Esophagus (tissue), 2 donors: Measurements from ENCODE around the gene CSRP1. TPM values are rescaled to one million over a fixed set of nuclear protein-coding genes. Genes with fewer than 3 reads are reported as not detected.

ENCODE experiments used
- H3K27ac ChIP-seq, 2 donors: one replicate each; pipeline ENCODE4 v1.5.1; 2013; ENCODE audit warnings: low read depth in 2 of 2, mild to moderate bottlenecking in 2 of 2, inconsistent platforms in 1 of 2, low read length in 1 of 2, moderate library complexity in 1 of 2
- H3K27me3 ChIP-seq, 2 donors: one replicate each; pipeline ENCODE4 v1.6.1; 2013; ENCODE audit warnings: low read length in 2 of 2, control low read depth in 1 of 2, mild to moderate bottlenecking in 1 of 2; ENCODE audit not compliant: insufficient read depth in 2 of 2, control insufficient read depth in 1 of 2
- H3K36me3 ChIP-seq, 2 donors: one replicate each; pipeline ENCODE4 v1.6.1; 2013; ENCODE audit warnings: low read length in 1 of 2; ENCODE audit not compliant: control insufficient read depth in 2 of 2, insufficient read depth in 2 of 2
- H3K4me1 ChIP-seq, 2 donors: one replicate each; pipeline ENCODE4 v1.6.1; 2013; ENCODE audit warnings: low read length in 1 of 2; ENCODE audit not compliant: control insufficient read depth in 2 of 2, insufficient read depth in 2 of 2
- H3K4me3 ChIP-seq, 2 donors: one replicate each; pipeline ENCODE4 v1.5.1; 2013; ENCODE audit warnings: low read length in 2 of 2, mild to moderate bottlenecking in 2 of 2, low read depth in 1 of 2, moderate library complexity in 1 of 2
- H3K9me3 ChIP-seq, 2 donors: one replicate each; pipeline ENCODE4 v1.6.1; 2013; ENCODE audit warnings: mild to moderate bottlenecking in 2 of 2, low read depth in 1 of 2, low read length in 1 of 2, moderate library complexity in 1 of 2; ENCODE audit not compliant: control insufficient read depth in 2 of 2, insufficient read depth in 1 of 2
- WGBS, 2 donors: extraction: QIAGEN DNeasy Blood & Tissue Kit; methylation state at CpG; one replicate each; pipeline ENCODE4 v1.1.7; 2013; 5-methylcytosine and 5-hydroxymethylcytosine counted together
- polyA plus RNA-seq, 2 donors: library from polyadenylated mRNA; stranded (reverse); fragments of 200-250 nt; gene quantifications; one replicate each; pipeline ENCODE4 v1.2.3, GENCODE V29; 2013
- donor health status: healthy with polysubstance abuse.
- donor health status: Bipolar disorder and iron deficiency.

CSRP1 gene
- polyA plus RNA-seq, 2 donors = 174 to 333 TPM

GRCh38 chr1:201463071-201463552 lies 43.8 kb downstream of the CSRP1 start:
- peak overlapping the region; percentile 99 to 100 for H3K27ac ChIP-seq
- no peaks in the 10 kb centered on the region for H3K9me3 ChIP-seq
- no peaks in the 10 kb centered on the region for H3K27me3 ChIP-seq
- WGBS, 2 donors = 63 to 70% methylated on average over 7 of the region's 7 CpGs
- H3K4me3 ChIP-seq = no peak overlapping the region
- peaks cover 7 to 32% of the 10 kb centered on the region in 2 donors for H3K4me1 ChIP-seq
- H3K36me3 ChIP-seq = peaks cover 0 to 15% of the 10 kb centered on the region in 2 donors

DNA sequence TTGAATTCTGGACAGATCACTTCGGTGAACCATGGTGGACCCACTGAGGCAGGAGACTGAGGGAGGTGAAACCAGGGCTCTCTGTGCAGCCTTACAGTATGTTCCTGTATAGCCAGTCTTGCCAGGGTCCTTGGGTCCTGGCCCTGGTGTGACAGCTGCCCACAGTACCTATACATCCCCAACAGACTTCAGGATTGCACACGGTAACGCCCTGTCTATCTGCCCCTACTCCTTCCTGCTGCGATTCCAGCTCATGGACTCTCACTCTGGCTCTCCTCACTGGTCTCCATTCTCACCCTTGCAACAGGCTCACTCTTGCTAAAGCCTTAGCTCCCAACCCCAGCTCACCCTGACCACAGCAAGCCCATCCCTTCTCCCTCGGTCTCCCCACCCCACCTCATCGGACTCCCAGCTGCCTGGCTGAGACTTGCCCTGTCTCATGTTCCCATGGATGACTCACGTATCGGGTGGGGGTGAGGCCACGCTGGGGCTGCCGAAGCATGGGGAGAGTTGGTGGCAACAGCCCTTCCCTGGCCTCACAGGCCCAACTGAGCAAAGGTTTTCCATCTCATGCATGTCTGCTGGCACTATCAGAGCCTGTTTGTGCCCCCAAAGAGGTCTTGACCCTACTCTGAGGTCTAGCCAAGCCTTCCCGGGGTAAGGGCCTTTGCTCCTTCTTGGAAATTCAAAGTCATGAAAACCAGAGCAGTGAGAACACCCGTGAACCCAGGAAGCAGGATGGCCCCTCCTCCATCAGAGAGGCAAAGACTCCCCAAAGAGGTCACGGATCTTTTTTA lies 45.1 kb downstream of the CSRP1 start:
- 37 to 41% methylated on average over 13 of the region's 13 CpGs for WGBS, 2 donors
- H3K27ac ChIP-seq = peak overlapping the region; percentile 99 to 100
- no peaks in the 10 kb centered on the region for H3K27me3 ChIP-seq
- peaks cover 7 to 33% of the 10 kb centered on the region in 2 donors for H3K4me1 ChIP-seq
- H3K36me3 ChIP-seq = peaks cover 0 to 15% of the 10 kb centered on the region in 2 donors
- H3K9me3 ChIP-seq = no peaks in the 10 kb centered on the region
- peak overlapping the region in 1 of 2 donors; percentile 1 for H3K4me3 ChIP-seq

DNA sequence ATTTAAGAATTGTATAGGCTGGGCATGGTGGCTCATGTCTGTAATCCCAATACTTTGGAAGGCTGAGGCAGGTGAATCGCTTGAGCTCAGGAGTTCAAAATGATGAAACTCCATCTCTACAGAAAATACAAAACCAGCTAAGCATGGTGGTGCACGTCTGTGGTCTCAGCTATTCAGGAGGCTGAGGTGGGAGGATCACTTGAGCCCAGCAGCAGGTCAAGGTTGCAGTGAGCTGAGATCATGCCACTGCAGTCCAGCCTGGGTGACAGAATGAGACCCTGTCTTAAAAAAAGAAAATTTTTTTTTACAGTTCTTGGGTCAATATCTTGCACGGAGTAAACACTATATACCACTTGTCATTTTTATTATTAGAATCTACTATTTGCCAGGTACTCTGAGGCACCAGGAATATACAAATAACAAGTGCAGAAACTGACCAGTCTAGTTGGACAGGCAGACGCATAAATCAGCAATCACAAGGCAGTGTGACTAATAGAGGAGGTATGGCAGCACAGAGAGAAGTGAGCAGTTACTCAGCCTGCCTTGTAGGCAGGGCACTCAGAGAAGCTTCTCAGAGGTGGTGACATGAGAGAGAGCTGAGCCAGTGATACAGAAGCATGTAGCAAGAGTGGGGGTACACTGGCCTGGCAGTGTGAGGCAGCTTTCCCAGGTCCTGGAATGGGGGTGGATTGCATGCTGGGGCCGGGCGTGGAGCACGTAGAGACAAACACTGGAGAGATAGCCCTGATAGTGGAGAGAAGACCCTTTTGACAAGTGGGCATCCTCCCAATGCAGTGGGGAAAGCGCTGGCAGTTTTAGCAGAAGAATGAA lies 45.9 kb downstream of the CSRP1 start:
- WGBS, 2 donors = 56% methylated on average over 8 of the region's 8 CpGs
- Histone ChIP-seq H3K9me3 (no peaks in the 10 kb centered on the region), H3K27ac (peak overlapping the region; percentile 99 to 100), H3K27me3 (no peaks in the 10 kb centered on the region), H3K4me3 (peak overlapping the region in 1 of 2 donors; percentile 1), H3K36me3 (peaks cover 0 to 14% of the 10 kb centered on the region in 2 donors), H3K4me1 (peaks cover 4 to 30% of the 10 kb centered on the region in 2 donors)

DNA sequence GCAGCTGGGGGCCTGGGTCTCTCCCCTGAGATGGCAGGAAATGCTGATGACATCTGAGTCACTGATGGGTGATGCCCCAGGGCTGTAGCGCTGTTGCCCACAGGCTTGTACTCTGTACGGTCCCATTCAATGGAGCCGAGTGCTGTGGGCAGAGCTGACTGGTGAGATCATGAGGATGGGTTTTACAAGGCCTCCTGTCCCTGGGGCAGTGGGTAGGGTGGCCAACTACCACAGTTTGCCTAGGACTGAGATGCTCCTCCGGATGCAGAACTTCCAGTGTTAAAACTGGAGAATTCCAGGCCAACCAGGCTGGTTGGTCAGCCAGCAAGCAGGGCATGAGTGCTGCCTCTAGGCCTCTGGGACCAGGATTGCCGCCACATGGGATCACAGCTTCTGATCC lies 47.1 kb downstream of the CSRP1 start:
- Histone ChIP-seq H3K27ac (peak overlapping the region in 1 of 2 donors; percentile 36), H3K4me1 (peaks cover 4 to 24% of the 10 kb centered on the region in 2 donors)
- WGBS, 2 donors = 78 to 88% methylated on average over 5 of the region's 5 CpGs

GRCh38 chr1:201459052-201459451 lies 47.9 kb downstream of the CSRP1 start:
- H3K4me3 ChIP-seq = no peak overlapping the region
- H3K4me1 ChIP-seq = peaks cover 4 to 22% of the 10 kb centered on the region in 2 donors
- no peaks in the 10 kb centered on the region for H3K27me3 ChIP-seq
- H3K9me3 ChIP-seq = no peaks in the 10 kb centered on the region
- H3K36me3 ChIP-seq = no peaks in the 10 kb centered on the region
- no peak overlapping the region for H3K27ac ChIP-seq
- 88% methylated on average over 3 of the region's 3 CpGs for WGBS, 2 donors

More for the DNA sequence above, 47.1 kb downstream of the CSRP1 start:
- H3K9me3 ChIP-seq = no peaks in the 10 kb centered on the region
- H3K4me3 ChIP-seq = no peak overlapping the region
- no peaks in the 10 kb centered on the region for H3K27me3 ChIP-seq
- peaks cover 0 to 5% of the 10 kb centered on the region in 2 donors for H3K36me3 ChIP-seq

GRCh38 chr1:201457508-201457960 lies 49.4 kb downstream of the CSRP1 start:
- Histone ChIP-seq H3K4me1 (peaks cover 0 to 15% of the 10 kb centered on the region in 2 donors), H3K36me3 (no peaks in the 10 kb centered on the region), H3K27me3 (no peaks in the 10 kb centered on the region), H3K27ac (peak overlapping the region in 1 of 2 donors; percentile 42), H3K9me3 (no peaks in the 10 kb centered on the region), H3K4me3 (no peak overlapping the region)
- WGBS, 2 donors = 54 to 71% methylated on average over 4 of the region's 4 CpGs

DNA sequence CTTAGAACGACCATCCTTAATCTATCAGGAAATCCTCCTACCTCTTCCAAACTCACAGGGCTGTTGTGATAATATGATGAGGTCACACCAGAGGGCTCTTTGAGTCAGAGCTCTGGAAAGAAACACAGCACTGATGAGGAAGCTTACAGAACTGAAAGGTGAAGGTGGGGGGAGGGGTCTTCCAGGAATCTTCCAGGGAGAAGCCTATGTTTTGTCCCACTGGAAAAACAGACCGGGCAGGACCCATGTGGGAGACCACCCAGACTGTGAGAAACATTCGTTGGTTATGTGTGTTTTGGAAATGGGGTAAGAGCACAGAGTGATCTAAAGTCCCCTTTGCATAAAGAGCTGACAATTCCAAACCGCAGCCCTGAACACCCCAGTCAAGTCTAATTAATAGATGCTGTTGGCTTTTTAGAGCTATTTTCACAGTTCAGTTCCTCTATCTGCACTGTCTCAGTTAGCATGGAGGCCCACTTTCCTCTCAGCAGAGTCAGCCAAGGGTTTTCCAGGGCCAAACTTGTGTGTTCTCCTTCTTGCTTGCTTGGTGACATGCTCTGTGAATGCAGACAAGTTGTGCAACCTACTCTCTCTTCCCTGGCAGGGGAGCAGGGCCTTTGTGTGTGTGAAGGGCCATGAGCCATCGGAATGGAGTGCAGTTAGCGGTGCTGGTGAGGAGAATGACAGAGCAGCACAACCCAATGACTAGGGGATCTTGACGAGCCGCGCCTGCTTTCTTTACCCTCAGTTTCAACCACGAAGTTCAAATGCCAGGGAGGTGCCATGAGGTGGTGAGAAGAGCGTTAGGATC lies 50.2 kb downstream of the CSRP1 start:
- WGBS, 2 donors = 52 to 53% methylated on average over 11 of the region's 11 CpGs
- Histone ChIP-seq H3K27ac (peak overlapping the region; percentile 83 to 85), H3K27me3 (no peaks in the 10 kb centered on the region), H3K36me3 (no peaks in the 10 kb centered on the region), H3K4me1 (peaks cover 0 to 10% of the 10 kb centered on the region in 2 donors), H3K9me3 (no peaks in the 10 kb centered on the region), H3K4me3 (no peak overlapping the region)

DNA sequence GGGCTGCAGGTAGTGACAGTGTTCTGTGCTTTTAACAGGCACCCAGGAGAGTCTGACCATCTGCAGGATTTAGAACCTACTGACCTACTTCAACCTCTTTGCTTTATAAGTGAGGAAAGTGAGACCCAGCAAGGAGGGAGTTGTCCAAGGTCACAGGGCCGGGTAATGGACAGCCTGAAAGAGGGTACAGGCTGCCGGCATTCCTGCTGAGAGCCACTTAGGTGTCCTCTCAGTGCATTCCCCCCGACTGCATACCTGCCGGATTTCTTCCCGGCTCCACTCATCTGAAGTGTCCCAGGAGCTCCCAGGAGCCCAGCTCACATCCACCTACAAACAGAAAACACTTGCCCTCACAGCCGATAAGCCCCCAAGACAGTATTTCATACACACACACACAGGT lies 51.8 kb downstream of the CSRP1 start:
- H3K27ac ChIP-seq = no peak overlapping the region
- no peaks in the 10 kb centered on the region for H3K36me3 ChIP-seq
- H3K4me1 ChIP-seq = peaks cover 0 to 5% of the 10 kb centered on the region in 2 donors
- H3K9me3 ChIP-seq = no peaks in the 10 kb centered on the region
- WGBS, 2 donors = 78 to 82% methylated on average over 6 of the region's 6 CpGs
- H3K27me3 ChIP-seq = no peaks in the 10 kb centered on the region
- H3K4me3 ChIP-seq = no peak overlapping the region

DNA sequence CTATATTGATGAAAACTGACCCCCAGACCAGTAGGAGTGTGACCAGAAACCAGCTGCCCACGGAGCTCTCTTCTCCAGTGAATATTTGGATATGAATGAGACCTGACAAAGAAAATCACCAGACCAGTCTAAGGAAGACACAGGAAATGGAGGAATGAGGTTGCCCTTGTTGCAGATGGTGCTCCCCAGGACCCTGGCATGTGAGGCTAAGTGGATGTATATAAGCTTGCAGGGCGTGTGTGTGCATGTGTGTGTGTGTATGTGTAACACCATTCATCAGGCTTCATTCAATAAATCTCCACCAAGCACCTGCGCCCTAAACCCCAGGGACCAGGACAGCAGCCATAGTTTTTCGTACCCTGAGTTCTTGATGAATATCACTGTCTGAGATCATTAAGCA lies 52.3 kb downstream of the CSRP1 start:
- WGBS, 2 donors = 65 to 77% methylated on average over 4 of the region's 4 CpGs
- no peak overlapping the region for H3K27ac ChIP-seq

More for the DNA sequence above, 52.3 kb downstream of the CSRP1 start:
- H3K36me3 ChIP-seq = no peaks in the 10 kb centered on the region
- peaks cover 0 to 5% of the 10 kb centered on the region in 2 donors for H3K4me1 ChIP-seq
- H3K4me3 ChIP-seq = no peak overlapping the region
- H3K27me3 ChIP-seq = no peaks in the 10 kb centered on the region
- H3K9me3 ChIP-seq = no peaks in the 10 kb centered on the region
